CD14-positive monocyte (primary cell): ENCODE measurements around the gene DNAJC27. TPM values are rescaled to one million over a fixed set of nuclear protein-coding genes. Genes with fewer than 3 reads are reported as not detected.

ENCODE experiments used
- DNase-seq, 3 donors: peaks; one replicate each; pipeline ENCODE4 v3.0.0-alpha.2; 2011 to 2022
- H2AFZ ChIP-seq: 2 replicates; pipeline ENCODE4 v1.6.0; 2012; ENCODE audit warnings: mild to moderate bottlenecking, low read depth, low read length, inconsistent platforms; ENCODE audit not compliant: insufficient read depth, poor library complexity, severe bottlenecking
- H3K27ac ChIP-seq, 2 donors: 1 replicate in 1 of 2; 2 replicates in 1 of 2; pipeline ENCODE4 v1.5.1; 2012 to 2013; ENCODE audit warnings: low read length in 2 of 2, control low read depth in 1 of 2, inconsistent platforms in 1 of 2, low read depth in 1 of 2, mild to moderate bottlenecking in 1 of 2
- H3K27me3 ChIP-seq, 2 donors: one replicate each; pipeline versions ENCODE4 v1.6.0 to v1.6.1; 2011 to 2013; ENCODE audit warnings: low read length in 2 of 2; ENCODE audit not compliant: control insufficient read depth in 2 of 2, insufficient read depth in 2 of 2
- H3K36me3 ChIP-seq, 2 donors: replicated peaks in 1 of 2; 1 replicate in 1 of 2; 2 replicates in 1 of 2; pipeline versions ENCODE4 v1.5.1 to v1.6.1; 2012 to 2013; ENCODE audit warnings: low read length in 2 of 2, control low read depth in 1 of 2, inconsistent platforms in 1 of 2, mild to moderate bottlenecking in 1 of 2; ENCODE audit not compliant: insufficient read depth in 2 of 2, control insufficient read depth in 1 of 2
- H3K4me1 ChIP-seq, 2 donors: 1 replicate in 1 of 2; 2 replicates in 1 of 2; pipeline versions ENCODE4 v1.5.1 to v1.6.1; 2012 to 2013; ENCODE audit warnings: low read length in 2 of 2, control low read depth in 1 of 2, inconsistent platforms in 1 of 2, mild to moderate bottlenecking in 1 of 2, moderate library complexity in 1 of 2; ENCODE audit not compliant: insufficient read depth in 2 of 2, control insufficient read depth in 1 of 2
- H3K4me2 ChIP-seq: replicated peaks from 2 replicates; pipeline ENCODE3; 2012; ENCODE audit warnings: low read length, moderate library complexity, mild to moderate bottlenecking; ENCODE audit not compliant: poor library complexity, severe bottlenecking; ENCODE audit errors: extremely low read depth
- H3K4me3 ChIP-seq, 3 experiments: fragments of 200-600 bp in 1 of 3; sonication (generic) in 1 of 3; replicated peaks in 1 of 3; 1 replicate in 2 of 3; 2 replicates in 1 of 3; pipeline ENCODE4 v1.5.1; 2011 to 2013; ENCODE audit warnings: low read length in 3 of 3, mild to moderate bottlenecking in 3 of 3, control low read depth in 2 of 3, low read depth in 2 of 3, inconsistent platforms in 1 of 3, moderate library complexity in 1 of 3
- H3K79me2 ChIP-seq: 2 replicates; pipeline ENCODE4 v1.6.0; 2012; ENCODE audit warnings: mild to moderate bottlenecking, control low read depth, inconsistent platforms, low read length, moderate library complexity; ENCODE audit not compliant: insufficient read depth
- H3K9ac ChIP-seq: 2 replicates; pipeline ENCODE4 v1.6.0; 2017; ENCODE audit warnings: low read length, mild to moderate bottlenecking; ENCODE audit not compliant: insufficient read depth, poor library complexity, severe bottlenecking
- H3K9me3 ChIP-seq, 2 donors: replicated peaks in 1 of 2; 1 replicate in 1 of 2; 2 replicates in 1 of 2; pipeline versions ENCODE4 v1.5.1 to v1.6.1; 2012 to 2013; ENCODE audit warnings: low read length in 2 of 2, control low read depth in 1 of 2; ENCODE audit not compliant: control insufficient read depth in 1 of 2, insufficient read depth in 1 of 2
- H4K20me1 ChIP-seq: 2 replicates; pipeline ENCODE4 v1.6.0; 2012; ENCODE audit warnings: mild to moderate bottlenecking, low read length, control low read depth, moderate library complexity; ENCODE audit not compliant: insufficient read depth
- H3K27ac Mint-ChIP-seq, 7 donors: one replicate each; pipeline ENCODE4 v1.8.0; 2020; ENCODE audit warnings: mild to moderate bottlenecking in 7 of 7, mixed read lengths in 7 of 7, moderate library complexity in 6 of 7, inconsistent platforms in 2 of 7
- H3K27me3 Mint-ChIP-seq, 3 donors: one replicate each; pipeline ENCODE4 v1.8.0; 2021 to 2022; ENCODE audit warnings: low read depth in 3 of 3, mild to moderate bottlenecking in 3 of 3, mixed read lengths in 3 of 3, moderate library complexity in 3 of 3, inconsistent platforms in 1 of 3
- H3K36me3 Mint-ChIP-seq, 2 donors: one replicate each; pipeline ENCODE4 v1.8.0; 2020; ENCODE audit warnings: mixed read lengths in 2 of 2, inconsistent platforms in 1 of 2, mild to moderate bottlenecking in 1 of 2
- H3K4me1 Mint-ChIP-seq: one replicate; pipeline ENCODE4 v1.8.0; 2020; ENCODE audit warnings: mild to moderate bottlenecking, mixed read lengths
- H3K4me3 Mint-ChIP-seq, 2 donors: one replicate each; pipeline ENCODE4 v1.8.0; 2020; ENCODE audit warnings: mild to moderate bottlenecking in 2 of 2, mixed read lengths in 2 of 2, moderate library complexity in 1 of 2
- H3K9me3 Mint-ChIP-seq, 7 donors: one replicate each; pipeline ENCODE4 v1.8.0; 2020 to 2022; ENCODE audit warnings: mixed read lengths in 7 of 7, mild to moderate bottlenecking in 6 of 7, moderate library complexity in 6 of 7, inconsistent platforms in 2 of 7
- CTCF ChIP-seq: fragments of 200-600 bp; IDR thresholded peaks from one replicate; pipeline ENCODE4 v1.8.0; 2022; ENCODE audit warnings: antibody characterized with exemption, mild to moderate bottlenecking
- WGBS: methylation state at CpG from one replicate; pipeline ENCODE4 v1.1.5; 2013; ENCODE audit warnings: missing lambda C conversion rate; ENCODE audit not compliant: insufficient coverage; 5-methylcytosine and 5-hydroxymethylcytosine counted together
- intact Hi-C, 2 donors: fragments of 100-400 bp; cut with micrococcal nuclease; formaldehyde crosslinking; loops; one replicate each; pipeline versions ENCODE4 v1.15.0 to v1.15.1; 2023
- polyA plus RNA-seq, 3 donors: library from polyadenylated mRNA; depleted of rRNA in 1 of 3; unstranded in 2 of 3; stranded (reverse) in 1 of 3; fragments of 300-500 nt in 2 of 3; fragments of >200 nt in 1 of 3; fragmentation: Illumina TruSeq in 2 of 3; gene quantifications; 1 replicate in 2 of 3; 2 replicates in 1 of 3; pipeline ENCODE4 v1.2.3, GENCODE V29; 2012 to 2021

Gene DNAJC27
- polyA plus RNA-seq, 3 donors: 0.86 to 2.8 (median 2.2) TPM

- H3K27ac ChIP-seq: no peak overlapping the region
- H3K4me3 ChIP-seq: no peak overlapping the region
- no peak overlapping the region for H3K4me2 ChIP-seq
- peaks cover 7% of the 10 kb centered on the region for H3K4me1 Mint-ChIP-seq
- H3K36me3 ChIP-seq: no peaks in the 10 kb centered on the region
- no peaks in the 10 kb centered on the region for H4K20me1 ChIP-seq
- H3K27me3 ChIP-seq: no peaks in the 10 kb centered on the region
- TF ChIP-seq CTCF: no peak
- no peaks in the 10 kb centered on the region for H3K36me3 Mint-ChIP-seq
- H2AFZ ChIP-seq: no peak overlapping the region
- H3K4me1 ChIP-seq: no peaks in the 10 kb centered on the region
- H3K9ac ChIP-seq: no peak overlapping the region
- no peaks in the 10 kb centered on the region for H3K9me3 ChIP-seq
- H3K9me3 Mint-ChIP-seq: peaks cover 0 to 4% (median 0%) of the 10 kb centered on the region in 7 donors
- no peak overlapping the region for H3K4me3 Mint-ChIP-seq
- intact Hi-C loops: no loop called here
- no peak for DNase-seq
- peaks cover 0 to 9% (median 8%) of the 10 kb centered on the region in 3 donors for H3K27me3 Mint-ChIP-seq
- H3K27ac Mint-ChIP-seq: no peak overlapping the region
- no peaks in the 10 kb centered on the region for H3K79me2 ChIP-seq
- 83% methylated on average over 1 of the region's 3 CpGs for WGBS
These were observed 14.6 kb upstream of the DNAJC27 start for GRCh38 chr2:24986372-24986771.

- Histone ChIP-seq H3K36me3 (no peaks in the 10 kb centered on the region), H2AFZ (no peak overlapping the region), H3K4me3 (no peak overlapping the region), H3K4me1 (no peaks in the 10 kb centered on the region), H4K20me1 (no peaks in the 10 kb centered on the region), H3K9ac (no peak overlapping the region), H3K79me2 (no peaks in the 10 kb centered on the region), H3K27me3 (no peaks in the 10 kb centered on the region), H3K27ac (no peak overlapping the region), H3K4me2 (no peak overlapping the region), H3K9me3 (no peaks in the 10 kb centered on the region)
- no peak for DNase-seq
- no peak overlapping the region for H3K27ac Mint-ChIP-seq
- TF ChIP-seq CTCF: no peak
- H3K27me3 Mint-ChIP-seq: peaks cover 0 to 8% (median 6%) of the 10 kb centered on the region in 3 donors
- peaks cover 7% of the 10 kb centered on the region for H3K4me1 Mint-ChIP-seq
- intact Hi-C loops: no loop called here
- H3K4me3 Mint-ChIP-seq: no peak overlapping the region
- peaks cover 0 to 1% (median 0%) of the 10 kb centered on the region in 7 donors for H3K9me3 Mint-ChIP-seq
- H3K36me3 Mint-ChIP-seq: no peaks in the 10 kb centered on the region
- WGBS: 87% methylated on average over 8 of the region's 8 CpGs
These were observed 13.8 kb upstream of the DNAJC27 start for GRCh38 chr2:24985511-24985910.
